Fibroblast of skin of right biceps (primary cell): ENCODE measurements around the gene TNS3.
A peak's percentile ranks its signal among the peaks of the same experiment; 100 is the strongest.
"Not testable (repeated sequence)": the region's sequence is repeated elsewhere in the genome, so short reads cannot be mapped to it uniquely, and the experiment has no call there.

Source experiments
- DNase-seq: peaks from one replicate; pipeline ENCODE4 v3.0.0-alpha.2; 2013

TNS3 gene

DNA sequence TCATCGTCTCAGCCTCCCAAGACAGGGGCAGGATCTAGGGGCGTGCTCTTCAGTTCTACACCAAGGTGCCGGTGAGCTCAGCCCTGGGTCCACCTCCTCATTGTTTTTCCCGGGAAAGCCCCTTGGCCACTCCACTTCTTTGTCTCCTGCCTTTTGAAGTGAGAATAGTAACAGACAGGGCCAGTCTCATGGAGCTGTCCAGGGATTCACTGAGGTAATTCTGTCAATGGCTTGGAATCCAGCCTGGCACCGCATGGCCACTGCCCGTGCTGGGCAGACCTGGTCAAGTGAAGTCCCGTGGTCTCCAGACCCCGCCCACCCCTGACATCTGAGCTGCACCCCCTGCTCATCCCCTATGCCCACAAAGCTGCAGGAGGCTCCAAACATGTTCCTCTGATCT is 138.9 kb downstream of the TNS3 start:
- DNase-seq, result no peak

DNA sequence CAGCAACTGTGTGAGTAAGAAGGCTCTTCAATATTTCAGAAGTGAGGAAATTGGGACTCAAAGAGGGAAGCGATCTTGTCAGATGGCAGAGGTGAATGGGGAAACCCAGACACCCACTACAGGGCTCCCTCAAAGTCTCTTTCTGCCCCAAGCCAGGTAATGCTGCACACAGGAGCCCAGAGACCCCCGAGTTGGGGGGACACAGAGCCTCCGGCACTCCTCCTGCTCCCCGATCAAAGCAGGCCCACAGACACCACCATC is 139.4 kb downstream of the TNS3 start:
- DNase-seq, result no peak

DNA sequence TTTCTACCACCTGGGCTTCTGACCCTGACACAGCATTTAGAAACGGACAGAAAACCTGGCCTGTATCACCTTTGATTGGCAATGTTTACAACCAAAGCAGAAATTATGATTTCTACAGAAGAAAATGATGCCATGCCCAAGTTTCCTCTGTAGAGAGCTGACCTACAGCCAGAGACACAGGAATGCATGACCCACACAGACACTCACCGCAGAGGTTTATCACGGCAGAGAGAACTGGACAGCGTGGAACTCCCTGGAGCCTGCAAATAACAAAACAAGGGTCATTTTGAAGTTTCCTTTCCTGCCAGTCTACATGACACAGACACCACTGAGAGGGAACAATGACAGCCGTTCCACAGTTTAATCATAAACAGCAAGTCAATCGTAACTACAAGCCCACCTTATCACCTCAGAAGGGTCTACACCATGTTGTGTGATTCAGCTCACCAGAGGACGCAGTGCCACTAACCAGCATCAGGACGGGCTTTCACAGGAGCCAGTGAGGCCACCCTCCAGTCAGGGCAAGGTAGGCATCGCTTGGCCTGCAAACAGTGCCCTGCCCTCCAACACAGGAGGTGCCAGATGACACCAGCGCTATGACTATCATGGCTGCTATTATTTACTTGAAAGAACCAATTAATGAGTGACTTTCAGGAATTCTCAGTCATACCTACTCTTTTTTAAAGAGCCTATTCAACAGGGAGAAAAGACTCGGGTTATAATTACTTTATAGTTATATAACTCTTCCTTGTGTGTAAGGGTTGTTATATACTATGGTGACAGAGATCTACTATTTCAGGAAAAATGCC is 139.9 kb downstream of the TNS3 start:
- no peak for DNase-seq

DNA sequence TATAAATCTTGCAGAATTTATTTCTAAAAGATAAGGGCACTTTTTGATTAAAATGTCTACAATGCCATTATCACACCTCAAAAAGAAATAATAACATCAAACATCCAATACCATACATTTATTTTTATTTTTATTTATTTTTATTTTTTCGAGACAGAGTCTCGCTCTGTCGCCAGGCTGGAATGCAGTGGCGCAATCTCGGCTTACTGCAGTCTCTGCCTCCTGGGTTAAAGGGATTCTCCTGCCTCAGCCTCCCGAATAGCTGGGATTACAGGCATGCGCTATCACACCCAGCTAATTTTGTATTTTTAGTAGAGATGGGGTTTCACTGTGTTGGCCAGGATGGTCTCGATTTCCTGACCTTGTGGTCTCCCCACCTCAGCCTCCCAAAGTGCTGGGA is 140.9 kb downstream of the TNS3 start:
- not testable (repeated sequence) for DNase-seq

DNA sequence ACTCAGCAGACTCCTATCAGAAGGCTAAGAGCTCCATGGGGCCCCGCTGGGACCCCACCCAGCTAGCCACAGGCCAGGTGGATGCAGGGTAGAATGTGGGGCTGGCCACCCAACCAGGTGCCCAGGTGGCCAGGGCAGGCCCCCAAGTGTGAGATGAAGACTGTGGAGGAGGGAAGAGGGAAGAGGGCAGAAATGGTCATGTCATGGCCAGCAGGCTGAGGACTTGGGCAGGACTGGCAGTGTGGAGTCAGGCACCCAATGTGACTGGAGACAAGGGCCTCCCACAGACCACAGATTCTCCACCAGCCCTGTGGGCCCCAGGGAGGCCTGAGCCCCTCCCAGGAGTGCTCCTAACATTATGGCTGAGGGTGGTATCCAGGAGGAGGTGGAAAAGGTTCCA is 141.6 kb downstream of the TNS3 start:
- no peak for DNase-seq

DNA sequence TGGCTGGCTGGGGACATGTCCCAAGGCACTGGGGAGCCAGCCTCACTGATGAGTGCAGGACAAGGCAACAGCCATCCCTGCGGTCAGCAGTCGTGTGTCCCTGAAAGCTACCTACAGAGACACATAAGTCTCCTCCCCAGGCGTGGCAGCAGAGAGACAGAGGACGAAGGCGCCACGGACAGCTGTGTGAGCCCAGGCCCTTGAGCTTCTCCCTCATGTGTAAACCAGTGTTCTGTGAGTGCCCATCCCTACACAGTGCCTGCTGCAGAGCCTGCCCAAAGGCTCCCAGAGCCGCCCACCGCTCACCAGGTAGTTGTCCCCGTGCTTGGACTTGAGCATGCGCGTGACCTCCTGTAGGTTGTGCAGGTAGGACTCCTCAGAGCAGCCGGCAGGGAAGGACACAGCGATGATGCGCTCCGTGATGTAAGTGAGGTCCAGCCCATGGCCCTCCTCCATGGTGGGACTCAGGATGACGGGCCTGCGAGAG is 142.7 kb downstream of the TNS3 start:
- no peak for DNase-seq

DNA sequence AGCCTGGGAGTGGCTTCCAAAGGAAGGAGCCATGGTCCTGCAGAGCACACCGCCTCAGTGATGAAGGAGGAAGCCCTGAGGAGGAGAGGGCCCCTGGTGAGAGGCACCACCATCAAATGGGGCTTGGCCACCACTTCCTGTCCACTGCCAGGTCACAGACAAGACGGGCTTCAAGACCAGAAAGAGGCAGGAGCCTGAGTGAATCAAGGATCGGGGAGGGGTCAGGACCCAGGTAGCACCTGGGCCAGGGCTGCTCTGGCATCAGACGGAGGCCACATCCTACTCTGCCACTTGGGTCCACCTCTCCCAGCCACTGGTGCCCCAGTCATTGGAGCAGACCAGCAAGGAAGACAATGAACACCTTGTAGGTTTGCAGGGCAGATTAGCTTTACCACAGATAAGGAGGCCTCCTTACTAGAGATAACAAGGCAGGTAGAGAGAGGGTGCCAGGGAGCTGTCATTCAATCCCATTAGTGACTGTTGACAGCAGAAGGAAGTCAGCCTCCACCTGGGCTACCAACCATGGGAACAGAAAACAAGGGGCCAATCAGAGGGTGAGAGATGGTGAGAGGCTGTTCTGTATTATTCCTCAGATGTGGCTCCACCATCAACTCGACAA is 143.4 kb downstream of the TNS3 start:
- no peak for DNase-seq

DNA sequence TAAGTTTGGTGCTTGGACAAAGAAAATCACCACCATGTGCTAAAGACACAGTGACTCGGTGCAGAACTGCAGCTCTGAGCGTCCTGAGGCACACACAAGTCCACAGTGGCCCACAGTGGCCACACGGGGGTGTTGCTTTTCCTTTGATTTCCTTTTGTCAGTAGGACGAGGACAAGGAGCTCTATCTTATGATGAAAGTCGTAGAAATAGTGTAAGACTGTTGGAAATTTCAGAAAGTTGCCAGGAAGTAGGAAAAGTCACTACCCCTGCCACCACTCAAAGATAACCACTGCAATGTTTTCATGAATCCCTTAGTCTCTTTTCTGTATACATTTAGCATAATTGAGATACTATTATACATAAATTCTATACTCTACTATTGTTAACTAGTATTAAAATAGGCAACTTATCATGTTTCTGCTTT is 146.0 kb downstream of the TNS3 start:
- DNase-seq, result peak; percentile 84

DNA sequence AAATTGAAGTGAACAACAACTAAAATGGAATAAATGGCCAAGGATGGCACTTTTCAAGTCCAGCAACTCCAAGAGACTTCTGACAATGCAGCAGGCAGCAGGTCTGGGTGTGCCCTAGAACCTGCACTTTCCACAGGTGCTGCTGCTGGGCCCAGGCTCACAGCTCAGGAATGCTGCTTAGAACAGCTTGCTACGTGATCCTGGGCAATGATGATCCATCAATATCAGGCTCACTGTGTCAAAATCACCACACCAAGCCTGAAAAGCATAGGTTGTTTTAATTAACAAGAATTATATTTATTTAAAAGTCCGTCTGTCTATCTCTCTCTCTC is 148.4 kb downstream of the TNS3 start:
- DNase-seq, result no peak

DNA sequence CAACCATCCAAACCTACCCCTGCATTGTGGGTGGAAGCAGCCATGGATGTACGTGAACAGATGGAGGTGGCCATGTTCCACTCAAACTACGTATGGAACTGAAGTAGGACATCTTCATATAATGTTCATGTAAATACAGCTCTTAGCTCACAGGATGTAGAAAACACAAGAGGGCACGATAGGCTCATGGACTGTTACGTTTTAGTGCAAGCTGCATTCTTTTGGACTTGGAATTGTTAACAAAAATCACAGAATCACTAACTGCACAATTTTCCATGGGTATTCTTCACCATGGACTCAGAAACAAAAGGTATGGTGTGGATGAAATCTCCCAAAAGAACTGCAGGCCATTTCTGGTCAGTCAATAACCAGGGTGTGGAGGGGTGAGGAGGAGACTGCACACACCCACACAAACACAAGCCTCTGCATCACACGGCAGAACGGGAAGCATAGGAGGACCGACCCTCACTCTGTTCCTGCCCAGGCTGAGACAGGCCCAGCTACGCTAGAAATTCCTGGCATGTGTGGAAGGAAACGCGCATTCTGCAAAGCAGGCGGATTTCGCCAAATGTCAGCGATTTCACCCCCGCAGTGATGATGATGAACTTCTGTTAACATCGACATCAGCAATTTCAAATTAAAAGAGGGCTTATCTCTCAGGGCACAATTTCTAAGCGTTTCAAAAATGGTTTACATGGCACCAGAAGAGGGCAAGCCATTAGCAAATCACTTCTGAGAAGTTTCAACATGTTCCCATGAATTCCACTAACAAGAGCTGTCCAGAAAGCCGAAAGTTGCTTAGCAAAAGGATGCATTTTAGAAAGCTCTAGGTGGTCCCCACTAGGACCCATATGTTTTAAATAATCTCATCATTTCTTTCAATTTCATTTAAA is 149.0 kb downstream of the TNS3 start:
- no peak for DNase-seq

DNA sequence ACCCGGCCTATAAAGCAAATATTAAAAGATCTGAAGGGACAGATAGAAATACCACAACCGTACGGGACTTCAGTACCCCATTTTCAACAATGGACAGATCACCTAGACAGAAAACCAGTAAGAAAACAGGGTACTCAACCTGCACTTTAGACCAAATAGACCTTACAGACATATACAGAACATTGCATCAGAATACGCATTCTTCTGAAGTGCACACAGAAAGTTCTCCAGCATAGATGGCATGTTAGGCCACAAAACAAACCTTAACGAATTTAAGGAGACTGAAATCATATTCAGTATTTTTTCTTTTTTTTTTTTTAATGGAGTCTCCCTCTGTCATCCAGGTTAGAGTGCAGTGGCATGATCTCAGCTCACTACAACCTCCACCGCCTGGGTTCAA is 151.5 kb downstream of the TNS3 start:
- no peak for DNase-seq

DNA sequence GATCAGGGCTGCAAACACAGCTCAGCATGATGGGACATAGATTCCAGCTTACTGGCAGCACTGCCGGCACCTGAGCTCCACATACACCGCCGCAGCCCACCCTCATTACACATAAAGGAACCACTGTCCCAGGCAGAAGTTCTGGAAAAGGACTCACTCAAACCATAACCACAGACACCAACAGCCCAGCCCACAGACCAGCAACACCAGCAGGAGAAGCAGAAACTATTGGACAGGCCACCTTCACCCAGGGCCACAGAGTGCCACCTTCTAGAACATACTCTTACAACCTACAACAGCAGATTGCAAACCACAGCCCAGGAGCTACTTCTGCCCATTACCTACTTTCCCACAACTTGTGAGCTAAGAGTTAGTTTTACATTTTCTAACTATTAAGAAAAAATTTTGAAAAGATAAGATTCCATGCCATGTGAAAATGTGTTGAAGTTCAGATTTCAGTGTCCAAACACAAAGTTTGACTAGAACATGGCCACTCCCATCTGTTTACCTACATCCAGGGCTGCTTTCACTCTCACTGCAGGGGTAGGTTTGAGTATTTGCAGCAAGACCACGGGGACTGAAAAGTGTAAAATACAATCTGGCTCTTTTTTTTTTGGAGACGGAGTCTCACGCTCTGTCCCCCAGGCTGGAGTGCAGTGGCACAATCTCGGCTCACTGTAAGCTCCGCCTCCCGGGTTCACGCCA is 153.0 kb downstream of the TNS3 start:
- DNase-seq, result no peak

DNA sequence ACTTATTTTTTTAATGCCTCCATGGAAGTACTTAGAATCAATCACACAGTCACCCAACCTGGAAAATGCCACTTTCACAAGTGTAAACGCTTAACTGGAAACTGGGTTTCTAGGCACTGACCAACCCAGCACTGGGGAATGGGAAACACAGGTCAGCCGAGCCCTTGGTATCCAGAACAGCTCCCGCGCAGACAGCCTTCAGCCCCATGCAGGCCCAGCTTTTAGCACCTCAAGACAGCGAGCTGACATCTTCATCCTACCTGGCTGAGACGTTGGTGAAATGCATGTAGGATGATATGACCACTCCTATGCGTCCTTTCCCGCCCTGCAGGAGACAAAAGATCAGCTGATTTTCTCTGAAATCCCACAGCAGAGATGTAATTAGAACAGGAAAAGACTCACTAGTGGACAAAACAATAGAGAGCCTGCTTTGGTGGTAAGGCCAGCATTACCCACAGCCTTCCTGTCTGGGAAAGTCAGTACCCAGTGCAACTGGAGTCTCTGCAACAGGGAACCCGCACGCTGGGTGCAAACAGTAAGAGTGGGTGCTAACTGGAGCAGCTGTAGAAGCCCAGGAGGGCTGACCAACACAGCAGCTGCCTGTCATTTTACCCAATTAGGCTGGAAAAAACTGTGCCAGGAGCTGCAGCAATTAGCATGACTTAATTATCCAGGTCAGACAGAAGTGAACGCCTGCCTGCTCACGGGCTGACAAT is 153.7 kb downstream of the TNS3 start:
- no peak for DNase-seq

DNA sequence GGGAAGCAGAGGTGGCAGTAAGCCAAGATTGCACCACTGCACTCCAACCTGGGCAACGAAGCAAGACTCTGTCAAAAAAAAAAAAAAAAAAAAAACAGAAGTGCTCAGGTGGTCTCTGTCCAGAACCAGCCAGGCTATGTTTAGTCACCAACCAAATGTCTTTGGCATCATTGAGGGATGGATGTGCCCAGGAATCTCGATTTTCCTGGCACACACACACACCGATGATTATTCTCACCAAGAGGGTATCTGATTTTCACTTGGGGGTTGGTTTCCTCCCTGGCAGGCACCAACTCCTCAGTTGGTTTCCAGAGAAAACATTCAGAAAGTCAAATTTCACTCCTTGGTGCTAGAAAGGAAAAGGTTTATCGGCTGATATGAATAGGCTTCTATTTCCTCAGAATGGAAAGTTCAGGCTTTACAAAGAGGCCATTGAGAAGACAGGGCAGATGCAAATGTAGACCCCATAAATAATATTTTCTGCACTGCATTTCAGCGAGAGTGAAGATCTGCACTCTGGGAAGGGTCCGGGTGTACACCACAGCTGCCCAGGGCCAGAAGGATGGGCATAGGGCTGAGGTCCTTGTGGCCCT is 154.8 kb downstream of the TNS3 start:
- no peak for DNase-seq

DNA sequence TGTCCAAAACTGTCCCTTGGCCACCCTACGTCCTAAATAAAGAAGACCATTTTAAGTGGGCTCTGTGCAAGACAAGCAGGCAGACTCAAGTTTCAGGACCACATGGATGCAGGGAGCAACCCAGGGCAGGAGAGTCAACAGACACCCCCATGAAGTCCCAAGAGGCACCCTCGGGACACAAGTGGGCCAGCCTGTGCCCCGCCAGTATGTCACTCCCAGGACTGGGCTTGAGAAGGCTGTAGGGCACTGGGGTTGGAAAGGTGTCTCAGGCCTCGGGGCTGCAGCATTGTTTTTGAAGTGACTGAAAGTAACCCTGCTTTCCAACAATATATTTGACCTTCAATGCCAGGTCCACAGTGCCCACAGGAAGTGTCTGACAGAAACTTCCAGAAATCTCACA is 157.4 kb downstream of the TNS3 start:
- no peak for DNase-seq

DNA sequence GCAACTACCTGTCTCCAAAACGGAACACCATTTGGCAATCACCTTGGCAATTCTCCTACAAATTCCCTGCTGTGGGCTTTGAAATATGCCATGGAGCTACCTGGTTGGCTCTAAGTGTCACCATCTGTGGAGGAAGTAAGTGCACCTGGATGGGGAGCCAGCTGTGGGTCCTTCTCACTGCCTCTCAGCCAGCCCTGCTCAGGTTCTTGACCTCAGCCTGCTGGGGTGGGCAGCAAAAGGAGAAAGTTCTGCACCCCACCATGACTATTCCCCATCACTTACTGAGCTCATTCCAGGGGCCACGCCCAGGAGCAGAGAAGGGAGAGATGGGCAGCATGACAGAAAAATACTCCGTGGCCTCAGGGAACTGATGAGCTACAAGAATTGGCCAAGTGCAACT is 158.7 kb downstream of the TNS3 start:
- no peak for DNase-seq

DNA sequence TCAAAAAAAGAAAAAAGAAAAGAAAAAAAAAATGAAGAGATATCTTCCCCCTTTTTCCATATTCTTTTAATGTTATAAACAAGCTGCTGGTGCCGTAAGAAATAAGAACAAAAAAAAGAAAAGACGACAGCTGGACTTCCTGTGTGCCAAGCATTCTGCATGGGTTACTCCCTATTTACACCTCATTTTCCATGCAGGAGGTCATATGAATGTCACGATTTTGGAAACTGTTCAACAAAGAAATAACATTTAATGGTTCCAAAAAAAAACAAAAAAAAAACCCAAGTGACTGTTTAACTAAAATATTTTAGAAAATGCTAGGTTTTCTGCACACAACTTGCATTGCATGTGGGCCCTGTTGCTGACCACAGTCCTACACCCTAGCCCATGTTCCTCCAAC is 159.3 kb downstream of the TNS3 start:
- no peak for DNase-seq

DNA sequence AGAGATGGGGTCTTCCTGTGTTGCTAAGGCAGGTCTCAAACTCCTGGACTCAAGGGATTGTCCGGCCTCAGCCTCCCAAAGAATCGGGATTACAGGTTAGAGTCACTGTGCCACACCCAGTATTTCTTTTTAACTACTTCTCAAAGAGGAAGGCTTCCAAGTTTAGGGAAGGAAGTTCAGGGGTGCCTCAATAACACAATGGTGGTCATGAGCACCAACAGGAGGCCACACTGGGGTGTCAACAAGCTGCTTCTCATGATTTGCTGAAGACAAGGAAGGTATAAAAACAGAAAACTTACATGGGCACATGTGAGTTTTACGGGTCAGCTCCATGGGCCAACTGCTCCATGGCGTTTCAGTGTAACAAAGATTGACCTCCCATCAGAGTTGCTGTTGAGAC is 160.5 kb downstream of the TNS3 start:
- DNase-seq, result no peak

DNA sequence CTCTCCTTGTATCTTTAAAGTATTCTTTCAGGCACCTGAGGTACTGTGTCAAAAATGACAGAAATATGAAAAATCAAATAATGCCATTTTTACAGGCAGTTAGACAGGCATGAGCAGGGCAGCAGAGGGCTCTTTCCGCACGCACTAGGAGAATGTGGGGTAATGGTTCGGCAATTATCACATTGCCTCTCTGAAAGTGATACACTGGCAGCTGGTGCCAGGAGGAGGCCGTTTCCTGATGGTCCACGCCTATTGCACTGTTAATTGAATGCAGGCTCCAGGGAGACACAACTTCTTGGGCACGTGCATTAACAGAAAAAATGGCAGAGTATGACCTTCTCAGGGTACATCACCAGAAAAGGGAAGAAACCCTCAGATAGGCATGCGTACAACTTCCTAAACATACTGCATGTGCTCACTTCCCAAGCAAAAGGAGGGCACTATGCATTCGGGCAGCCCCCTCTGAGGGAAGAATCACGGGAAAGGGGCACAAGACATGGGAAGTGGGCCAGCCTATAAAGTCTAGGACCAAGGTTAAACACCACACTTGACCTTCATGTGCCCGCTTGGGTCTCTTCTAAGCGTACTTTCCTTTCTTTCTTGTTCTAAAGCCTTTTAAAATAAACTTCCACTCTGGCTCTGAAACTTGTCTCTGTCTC is 161.7 kb downstream of the TNS3 start:
- no peak for DNase-seq

DNA sequence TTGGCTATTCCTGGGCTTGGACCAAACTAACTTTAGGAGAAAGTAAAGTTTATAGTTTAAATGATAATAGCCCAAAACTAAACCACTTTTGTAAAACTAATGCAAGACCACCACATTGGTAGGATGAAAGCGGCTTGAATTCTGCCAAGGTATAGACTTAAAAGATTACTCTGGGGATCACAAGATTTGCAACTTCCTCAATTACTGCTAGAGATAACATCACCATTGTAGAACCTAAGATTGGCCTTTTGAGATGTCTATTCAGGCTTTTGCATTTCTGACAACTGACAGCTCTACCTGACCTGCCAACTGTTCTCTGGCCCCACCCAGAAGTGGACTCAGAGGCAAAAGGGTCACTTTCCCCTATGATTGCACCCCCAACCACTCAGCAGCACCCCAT is 162.4 kb downstream of the TNS3 start:
- no peak for DNase-seq

DNA sequence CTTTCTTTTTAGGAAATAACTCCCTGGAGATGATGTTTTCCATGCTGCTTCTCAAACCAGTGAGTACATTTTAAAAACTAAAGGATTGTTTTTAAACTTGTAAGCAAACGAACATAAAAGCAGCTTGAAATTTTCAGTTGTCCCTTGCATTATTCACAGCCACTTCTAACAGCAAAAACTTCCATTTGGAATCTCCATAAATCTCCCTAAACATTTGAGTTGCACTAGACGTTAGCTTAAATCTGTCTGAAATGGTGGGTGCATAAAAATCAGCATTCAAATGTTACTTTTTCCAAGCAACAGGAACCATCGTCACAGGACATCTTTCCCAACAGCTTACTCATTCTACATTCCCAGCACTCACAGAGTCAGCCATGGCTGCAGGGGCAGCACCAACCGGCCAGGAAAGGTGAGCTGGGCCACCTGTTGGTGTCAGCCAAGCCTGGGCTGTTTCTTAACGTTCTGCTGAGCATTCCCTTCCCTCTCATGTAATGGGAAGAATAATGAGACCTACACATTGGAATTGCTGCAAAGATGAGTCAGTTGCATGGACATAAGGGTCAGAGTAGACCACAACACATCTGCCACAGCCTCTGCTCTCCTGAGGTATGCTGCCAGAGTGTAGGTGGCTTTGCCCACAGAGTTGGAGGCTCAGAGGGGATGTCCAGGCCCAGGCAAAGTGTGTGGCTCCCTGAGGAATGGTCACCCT is 163.2 kb downstream of the TNS3 start:
- DNase-seq, result peak; percentile 45
